ENCODE measurements around the gene UGT1A6.

Gene UGT1A6

DNA sequence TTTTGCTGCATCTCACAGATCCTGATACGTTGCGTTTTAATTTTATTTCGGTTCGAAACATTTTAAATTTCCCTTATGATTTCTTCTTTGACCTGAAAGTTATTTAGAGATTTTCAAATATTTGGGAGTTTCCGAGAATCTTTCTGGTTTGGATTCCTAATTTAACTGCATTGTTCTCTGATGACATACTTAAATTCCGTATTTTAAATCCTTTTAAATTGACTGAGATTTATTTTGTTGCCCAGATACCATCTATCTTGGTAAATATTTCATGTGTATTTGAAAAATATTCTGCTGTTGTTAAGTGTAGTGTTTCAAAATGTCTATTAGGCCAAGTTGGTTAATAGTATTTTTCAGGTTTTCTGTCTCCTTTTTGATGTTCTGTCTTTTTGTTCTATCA lies 123.2 kb downstream of the UGT1A6 start:
- no peak for DNase-seq (ENCODE audit: low read depth, low spot score)
- H3K27ac ChIP-seq: no peak overlapping the region

DNA sequence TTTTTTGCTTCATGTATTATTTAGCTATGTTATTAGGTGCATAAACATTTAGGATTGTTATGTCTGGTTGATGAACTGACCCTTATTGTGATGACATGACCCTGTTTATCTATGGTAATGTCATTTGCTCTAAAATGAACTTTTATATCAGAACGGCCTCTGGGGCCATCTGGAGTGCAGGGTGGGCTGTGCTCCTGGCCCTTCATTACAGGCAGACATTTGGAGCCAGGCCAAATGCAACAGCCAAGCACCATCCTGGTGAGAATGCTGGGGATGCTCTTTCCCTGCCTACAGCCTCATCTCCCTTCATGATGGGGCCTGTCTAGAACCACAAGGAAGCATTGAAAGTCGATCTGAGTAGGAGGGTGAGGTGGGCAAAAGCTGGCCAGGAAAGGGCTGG lies 123.6 kb downstream of the UGT1A6 start:
- no peak for DNase-seq (ENCODE audit: low read depth, low spot score)
- H3K27ac ChIP-seq: no peak overlapping the region

DNA sequence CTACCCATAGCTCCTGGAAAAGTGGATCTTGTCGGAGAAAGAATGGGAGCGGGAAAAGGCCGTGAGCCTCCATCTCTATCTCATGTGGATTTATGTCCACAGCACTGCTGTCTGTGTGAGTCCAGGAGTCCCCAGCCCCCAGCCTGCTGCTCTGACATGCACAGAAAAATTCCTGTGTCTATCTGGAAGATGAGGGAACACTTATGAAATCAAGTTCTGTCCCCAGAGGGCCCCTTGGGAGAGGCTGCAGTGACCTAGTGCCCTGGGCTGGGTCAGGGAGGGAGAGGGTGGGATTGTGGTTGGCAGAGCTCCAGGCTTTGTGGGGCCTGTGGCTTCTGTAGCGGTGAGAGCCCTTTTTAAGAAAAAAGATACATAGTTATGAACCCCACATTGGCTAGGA lies 124.1 kb downstream of the UGT1A6 start:
- no peak overlapping the region for H3K27ac ChIP-seq
- DNase-seq (ENCODE audit: low read depth, low spot score): no peak

DNA sequence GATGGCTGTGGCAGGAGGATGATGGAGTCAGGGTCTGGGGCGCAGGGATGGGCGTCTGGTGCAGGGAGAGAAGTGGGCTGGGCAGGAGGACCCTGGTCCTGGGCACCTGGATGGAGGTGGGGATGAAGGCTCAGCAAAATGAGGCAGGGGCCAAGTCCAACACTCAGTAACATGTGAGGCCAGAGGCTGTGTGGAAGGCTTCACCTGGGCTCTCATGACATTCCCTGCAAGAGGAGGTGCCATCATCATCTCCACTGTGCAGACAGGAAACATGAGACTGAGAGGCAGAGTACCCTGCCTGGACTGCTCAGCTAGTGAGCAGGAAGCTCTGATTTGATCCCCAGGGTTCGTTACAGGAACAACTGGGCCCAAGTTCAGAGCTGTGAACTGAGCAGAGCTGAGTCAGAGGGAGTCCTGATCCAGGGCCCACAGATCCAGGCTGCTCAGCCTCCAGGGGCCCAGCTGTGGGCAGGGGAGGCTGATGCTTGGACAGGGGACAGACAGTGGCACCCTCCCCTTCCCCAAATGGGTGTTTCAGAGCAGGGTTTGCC lies 124.7 kb downstream of the UGT1A6 start:
- H3K27ac ChIP-seq: no peak overlapping the region
- no peak for DNase-seq (ENCODE audit: low read depth, low spot score)

DNA sequence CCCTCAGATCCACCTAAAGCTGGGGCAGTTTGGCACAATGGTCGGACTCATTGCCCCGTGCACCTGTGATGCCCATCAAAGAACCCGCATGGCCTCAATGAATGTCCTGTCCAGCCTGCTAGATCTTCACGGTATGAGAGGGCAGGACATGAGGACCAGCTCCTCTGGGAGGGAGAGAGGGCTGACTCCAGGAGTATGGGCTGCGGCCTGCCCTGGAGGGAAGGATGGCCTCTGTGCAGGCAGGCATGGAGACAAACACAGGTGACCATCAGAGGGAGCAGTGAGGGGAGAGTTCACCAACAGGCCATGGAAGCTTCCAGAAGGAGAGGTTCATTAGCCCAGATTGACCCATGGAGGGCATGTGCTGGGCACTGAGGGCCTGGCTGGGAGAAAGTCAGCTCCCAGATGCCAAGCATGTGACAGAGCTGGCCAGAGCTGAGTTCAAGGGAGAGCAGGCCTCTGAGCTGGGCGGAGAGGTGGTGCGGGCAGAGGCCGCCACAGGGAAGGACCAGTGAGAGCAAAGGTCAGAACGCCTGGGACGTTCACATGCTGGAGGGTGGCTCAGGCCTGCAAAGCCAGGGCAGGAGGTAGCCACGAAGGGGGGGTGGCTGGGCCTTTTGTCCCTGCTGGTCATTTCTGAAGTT lies 125.4 kb downstream of the UGT1A6 start:
- DNase-seq (ENCODE audit: low read depth, low spot score): no peak

DNA sequence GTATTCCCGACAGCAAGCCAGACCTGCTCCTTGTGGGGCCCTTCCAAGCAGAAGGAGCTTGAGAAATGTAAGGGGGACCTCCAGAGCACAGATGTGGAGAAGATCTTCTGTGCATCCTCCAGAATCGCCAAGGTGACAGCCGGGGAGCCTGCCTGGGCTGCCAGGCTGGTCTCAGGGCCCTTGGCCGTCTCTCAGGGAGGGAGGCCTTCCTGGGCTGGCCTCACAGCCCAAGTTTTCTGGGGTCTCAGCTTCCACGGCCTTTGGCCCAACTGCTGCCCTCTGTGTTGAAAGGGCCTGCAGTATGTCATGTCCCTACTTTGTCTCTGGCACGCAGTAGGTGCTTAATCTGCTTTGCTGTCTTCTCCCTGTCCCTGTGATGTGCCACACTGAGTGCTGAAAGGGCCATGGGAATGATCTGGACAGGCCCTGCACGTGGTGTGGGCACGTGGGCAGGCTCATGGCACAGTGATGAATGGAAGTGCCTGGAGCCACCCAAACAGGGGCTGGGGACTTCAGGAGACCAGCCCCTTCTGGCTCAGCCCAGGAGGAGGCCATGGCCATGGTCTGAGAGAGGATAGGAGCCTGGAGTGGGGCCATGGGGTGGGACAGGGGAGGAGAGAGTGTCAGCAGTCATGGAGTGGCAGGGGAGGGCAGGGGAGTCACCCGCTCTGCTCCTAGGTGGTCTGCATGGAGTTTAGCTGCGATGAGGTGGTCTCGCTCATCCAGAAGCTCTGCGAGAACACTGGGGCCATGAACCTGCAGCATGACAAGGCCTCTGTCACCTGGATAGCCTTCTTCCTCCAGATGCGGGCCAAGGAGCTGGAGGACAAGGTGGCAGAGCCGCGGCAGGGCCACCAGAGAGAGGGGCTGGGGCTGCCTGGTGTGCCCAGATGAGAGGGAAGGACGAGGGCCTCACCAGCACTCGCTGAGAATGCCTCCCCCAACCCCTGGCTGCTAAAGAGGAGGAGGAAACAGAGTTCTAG lies 126.2 kb downstream of the UGT1A6 start:
- DNase-seq (ENCODE audit: low read depth, low spot score): no peak

More for the DNA sequence above, 125.4 kb downstream of the UGT1A6 start:
- no peak overlapping the region for H3K27ac ChIP-seq

DNA sequence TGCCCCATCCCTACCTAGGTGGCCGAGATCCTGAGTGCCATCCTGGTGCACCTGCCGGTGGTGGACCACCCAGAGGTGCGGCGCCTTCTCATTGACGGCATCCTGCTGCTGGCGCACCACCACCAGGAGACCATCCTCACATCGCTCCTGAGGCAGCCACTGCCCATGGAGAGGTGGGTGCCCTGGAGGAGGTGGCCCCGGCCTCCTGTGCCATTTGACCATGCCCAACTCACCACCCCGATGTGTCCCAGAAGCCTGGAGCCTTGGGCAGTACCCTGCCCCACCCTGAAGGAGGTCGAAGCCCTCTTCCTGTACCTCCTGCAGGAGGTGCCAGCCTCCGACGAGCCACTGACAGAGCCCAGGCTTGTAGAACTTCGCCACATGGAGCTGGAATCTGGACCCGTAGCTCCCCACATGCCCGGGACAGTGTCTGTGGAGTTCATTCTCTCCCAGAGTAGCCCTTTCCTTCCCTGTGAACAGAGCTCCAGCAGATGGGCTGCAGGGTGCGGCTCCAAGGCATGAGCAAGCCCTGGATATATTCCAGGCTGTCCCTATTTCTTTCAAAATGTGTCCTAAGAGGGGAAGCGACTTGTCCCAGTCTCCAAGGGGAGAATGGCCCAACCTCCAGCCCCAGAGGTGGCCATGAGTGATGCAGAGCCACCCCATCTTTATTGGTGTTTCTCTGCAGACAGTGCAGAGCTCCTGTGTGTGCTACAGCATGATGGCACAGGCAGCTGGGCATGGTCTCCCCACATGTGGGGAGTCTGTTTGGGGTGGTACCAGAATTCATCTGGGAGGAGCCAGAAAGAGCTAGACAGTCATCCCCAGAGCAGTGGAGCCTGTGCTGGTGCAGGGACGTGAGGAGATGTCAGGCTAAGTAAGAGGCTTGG lies 127.4 kb downstream of the UGT1A6 start:
- DNase-seq (ENCODE audit: low read depth, low spot score): no peak

More for the DNA sequence above, 126.2 kb downstream of the UGT1A6 start:
- no peak overlapping the region for H3K27ac ChIP-seq

DNA sequence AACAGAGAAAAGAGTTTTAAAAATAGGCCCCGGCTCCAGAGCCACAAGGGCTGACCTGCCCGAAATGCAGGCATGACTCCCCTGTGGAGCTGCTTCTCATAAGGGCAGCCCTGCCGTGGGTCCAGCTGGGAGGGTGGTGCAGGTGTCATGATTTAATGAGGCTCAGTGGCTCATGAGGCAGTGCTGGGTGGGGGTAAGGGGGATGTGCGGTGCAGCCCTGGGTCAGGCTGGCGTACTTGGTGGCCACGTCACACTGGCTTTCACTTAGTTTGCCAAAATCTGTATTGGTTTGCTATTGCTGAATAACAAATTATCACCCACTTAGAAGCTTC lies 128.1 kb downstream of the UGT1A6 start:
- H3K27ac ChIP-seq: no peak overlapping the region
- no peak for DNase-seq (ENCODE audit: low read depth, low spot score)

More for the DNA sequence above, 127.4 kb downstream of the UGT1A6 start:
- no peak overlapping the region for H3K27ac ChIP-seq

DNA sequence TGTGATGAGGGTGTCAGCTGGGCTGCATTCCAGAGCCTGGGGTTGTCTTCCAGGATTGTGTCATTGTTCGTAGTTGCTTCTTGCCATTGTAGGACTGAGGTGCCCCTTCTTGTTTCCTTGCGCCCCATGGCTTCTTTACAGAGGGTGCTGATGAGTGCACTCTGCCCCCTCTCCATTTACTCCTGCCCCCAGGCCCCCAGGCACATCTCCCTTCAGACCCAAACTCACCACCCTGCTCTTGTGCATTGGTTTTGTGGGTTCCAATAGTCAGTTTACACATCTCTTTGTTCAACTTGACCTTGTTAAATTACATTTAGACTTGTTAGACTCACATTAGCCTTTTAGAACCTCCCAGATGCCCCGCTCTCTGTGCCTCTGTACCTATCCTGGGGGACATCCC lies 128.5 kb downstream of the UGT1A6 start:
- DNase-seq (ENCODE audit: low read depth, low spot score): no peak
- H3K27ac ChIP-seq: no peak overlapping the region

DNA sequence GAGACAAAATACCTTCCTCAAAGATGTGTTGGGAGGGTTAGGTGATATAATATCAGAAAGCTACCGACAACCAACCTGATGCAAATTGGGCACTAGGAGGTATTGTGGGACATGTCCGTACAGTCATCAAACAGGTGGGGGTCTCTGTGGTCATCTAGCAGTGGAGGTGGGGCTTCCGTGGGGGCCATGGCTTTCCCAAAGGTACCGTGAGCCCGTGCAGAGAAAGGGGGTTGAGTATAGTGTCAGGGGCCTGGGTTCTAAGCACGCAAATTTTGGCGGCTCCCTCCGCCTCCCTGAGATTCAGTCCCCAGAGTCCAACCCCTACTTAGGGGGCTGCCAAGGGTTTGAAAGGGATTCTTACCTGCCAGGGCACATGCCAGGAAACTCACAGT lies 129.0 kb downstream of the UGT1A6 start:
- H3K27ac ChIP-seq: no peak overlapping the region
- DNase-seq (ENCODE audit: low read depth, low spot score): no peak

DNA sequence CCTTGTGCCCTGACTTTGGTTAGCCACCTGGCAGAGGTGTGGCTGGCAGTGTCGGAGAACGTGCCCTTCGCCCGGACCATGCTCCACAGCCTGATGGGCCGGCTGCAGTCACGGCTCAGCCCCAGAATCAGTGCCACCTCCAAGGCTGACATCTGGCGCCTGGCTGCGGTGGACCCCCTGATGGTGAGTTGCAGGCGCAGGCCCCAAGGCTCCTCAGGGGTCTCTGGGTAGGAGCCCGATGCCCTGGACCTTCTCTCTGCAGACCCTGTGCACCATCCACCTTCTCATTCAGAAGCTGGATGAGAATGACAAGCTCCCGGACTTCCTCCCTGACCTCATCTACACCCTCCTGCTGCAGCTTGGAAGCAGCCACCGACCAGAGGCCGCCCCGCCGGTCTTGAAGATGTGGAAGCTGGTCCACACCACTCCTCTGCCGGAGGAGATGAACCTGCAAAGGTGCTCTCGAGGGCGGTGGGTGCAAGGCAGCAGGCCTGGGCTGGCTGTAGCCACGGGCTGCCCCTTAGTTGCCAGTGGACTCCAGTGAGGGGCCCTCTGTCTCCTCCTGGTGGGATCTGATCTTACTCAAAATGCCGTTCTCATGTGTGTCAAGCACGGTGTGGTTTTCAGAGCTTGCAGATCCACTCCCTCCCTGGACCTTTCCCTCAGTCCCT lies 129.5 kb downstream of the UGT1A6 start:
- no peak for DNase-seq (ENCODE audit: low read depth, low spot score)
- H3K27ac ChIP-seq: no peak overlapping the region

All from epithelial cell of prostate (primary cell).